ENCODE results near the gene OR9A2.

DNA sequence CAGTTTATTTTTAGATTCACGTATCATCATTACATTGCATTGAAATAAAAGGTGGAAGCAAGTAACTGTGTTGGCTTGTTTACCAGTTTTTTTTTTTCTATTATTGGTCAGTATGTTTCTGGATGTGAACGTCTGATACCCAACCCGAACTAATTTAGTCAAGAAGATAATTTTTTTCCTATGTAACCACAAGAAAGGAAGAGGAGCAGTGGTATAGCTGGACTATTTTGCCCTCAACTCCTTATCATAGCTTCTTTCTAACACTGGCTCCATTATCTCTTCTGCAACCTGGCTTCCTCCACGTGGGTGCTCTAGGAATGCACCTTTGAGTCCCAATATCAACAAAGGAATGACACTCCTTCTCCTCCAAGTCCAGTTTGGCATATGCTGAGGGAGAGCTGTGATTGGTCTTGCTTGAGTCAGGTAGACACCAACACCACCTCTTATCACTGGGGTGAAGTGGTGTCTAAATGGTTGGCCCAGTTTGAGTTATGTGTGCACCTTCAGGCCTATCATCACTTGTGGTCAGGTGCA lies 29.4 kb downstream of the OR9A2 start:
- TF ChIP-seq, protein P1, sequence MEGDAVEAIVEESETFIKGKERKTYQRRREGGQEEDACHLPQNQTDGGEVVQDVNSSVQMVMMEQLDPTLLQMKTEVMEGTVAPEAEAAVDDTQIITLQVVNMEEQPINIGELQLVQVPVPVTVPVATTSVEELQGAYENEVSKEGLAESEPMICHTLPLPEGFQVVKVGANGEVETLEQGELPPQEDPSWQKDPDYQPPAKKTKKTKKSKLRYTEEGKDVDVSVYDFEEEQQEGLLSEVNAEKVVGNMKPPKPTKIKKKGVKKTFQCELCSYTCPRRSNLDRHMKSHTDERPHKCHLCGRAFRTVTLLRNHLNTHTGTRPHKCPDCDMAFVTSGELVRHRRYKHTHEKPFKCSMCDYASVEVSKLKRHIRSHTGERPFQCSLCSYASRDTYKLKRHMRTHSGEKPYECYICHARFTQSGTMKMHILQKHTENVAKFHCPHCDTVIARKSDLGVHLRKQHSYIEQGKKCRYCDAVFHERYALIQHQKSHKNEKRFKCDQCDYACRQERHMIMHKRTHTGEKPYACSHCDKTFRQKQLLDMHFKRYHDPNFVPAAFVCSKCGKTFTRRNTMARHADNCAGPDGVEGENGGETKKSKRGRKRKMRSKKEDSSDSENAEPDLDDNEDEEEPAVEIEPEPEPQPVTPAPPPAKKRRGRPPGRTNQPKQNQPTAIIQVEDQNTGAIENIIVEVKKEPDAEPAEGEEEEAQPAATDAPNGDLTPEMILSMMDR (IDR thresholded peaks at IDR 0.05) = no peak
- TF ChIP-seq POLR2A (IDR thresholded peaks at IDR 0.05) = no peak

Measured in heart left ventricle (tissue), 13 donors.